ENCODE data around the gene APOA1.

DNA sequence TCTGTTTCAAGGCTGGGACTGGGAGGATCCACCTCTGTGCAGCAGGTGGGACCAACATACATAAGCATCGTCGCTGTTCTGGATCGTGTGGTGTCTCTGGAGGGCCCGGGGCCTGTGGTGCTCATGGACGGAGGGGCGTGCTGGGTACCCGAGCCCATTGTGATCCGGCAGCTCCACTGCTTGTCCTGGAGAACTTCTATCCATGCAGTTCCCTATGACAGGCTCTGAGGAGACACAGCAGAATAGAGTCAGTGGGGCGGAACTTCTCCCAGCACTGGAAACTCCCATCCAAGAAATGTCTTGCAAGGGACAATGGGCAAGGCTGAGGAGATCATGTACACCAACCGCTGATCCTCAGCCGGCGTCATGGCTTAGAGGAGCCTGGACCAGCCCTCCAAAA is 11.6 kb upstream of the APOA1 start:
- TF ChIP-seq POLR2A (IDR thresholded peaks at IDR 0.05; ENCODE audit: low read depth, low read length), result no peak
- TF ChIP-seq TAF1 (IDR thresholded peaks at IDR 0.05; ENCODE audit: low read depth, low read length), result no peak
- no peak for TF ChIP-seq POLR2AphosphoS5 (IDR thresholded peaks at IDR 0.05; ENCODE audit: low read depth, low read length)
- no peak for TF ChIP-seq SPI1 (IDR thresholded peaks at IDR 0.05; ENCODE audit: low read depth, low read length)
- TF ChIP-seq PAX5 (IDR thresholded peaks at IDR 0.05; ENCODE audit: insufficient read depth, low read length, severe bottlenecking), result no peak
- TF ChIP-seq POU2F2 (IDR thresholded peaks at IDR 0.05; ENCODE audit: low read depth, low read length), result no peak

Measured in GM12891 (cell line).